NCI-H2081 treated with DMSO at 0.1 percent for 48 hours (cell line): ENCODE results near the gene CLIC3.

Source experiments
- DNase-seq: peaks from one replicate; lab custom pipeline; 2025; lab: John Stamatoyannopoulos, UW

The CLIC3 gene

DNA sequence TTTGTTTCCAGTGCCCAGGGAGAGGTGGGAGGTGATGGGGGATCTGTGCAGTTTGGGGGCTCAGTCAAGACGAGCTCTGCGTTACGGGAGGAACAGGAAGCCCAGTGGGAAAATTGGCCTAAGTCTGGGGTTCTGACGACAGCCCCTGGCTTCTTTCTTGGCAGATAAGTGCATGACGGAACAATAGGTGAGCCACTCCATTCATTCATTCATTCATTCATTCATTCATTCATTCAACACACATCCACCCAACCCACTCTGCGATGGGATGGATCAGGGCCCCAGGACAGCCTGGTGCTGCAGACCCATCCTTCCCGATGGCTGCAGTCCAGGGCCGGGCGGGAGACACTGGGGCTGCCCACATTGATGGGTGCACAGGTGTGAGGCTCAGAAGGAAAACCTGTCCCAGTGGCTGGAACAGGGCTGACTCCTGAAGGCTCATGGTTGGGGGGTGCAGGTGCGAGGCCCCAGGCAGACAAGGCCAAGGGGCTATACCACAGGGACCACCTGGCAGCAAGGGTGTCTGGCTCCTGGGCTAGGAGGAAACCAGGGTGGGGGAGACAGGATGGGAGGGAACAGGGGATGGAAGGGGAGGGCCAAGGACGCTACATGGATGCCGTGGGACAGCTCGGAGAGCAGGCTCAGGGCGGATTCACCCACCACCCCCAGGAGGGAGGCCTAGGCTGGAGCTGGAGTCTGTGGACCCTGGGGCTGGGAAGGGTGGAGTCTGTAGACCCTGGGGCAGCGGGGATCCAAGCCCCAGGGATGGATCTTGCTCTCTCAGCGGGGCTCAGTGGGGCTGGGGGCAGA lies 15.5 kb downstream of the CLIC3 start:
- no peak for DNase-seq

DNA sequence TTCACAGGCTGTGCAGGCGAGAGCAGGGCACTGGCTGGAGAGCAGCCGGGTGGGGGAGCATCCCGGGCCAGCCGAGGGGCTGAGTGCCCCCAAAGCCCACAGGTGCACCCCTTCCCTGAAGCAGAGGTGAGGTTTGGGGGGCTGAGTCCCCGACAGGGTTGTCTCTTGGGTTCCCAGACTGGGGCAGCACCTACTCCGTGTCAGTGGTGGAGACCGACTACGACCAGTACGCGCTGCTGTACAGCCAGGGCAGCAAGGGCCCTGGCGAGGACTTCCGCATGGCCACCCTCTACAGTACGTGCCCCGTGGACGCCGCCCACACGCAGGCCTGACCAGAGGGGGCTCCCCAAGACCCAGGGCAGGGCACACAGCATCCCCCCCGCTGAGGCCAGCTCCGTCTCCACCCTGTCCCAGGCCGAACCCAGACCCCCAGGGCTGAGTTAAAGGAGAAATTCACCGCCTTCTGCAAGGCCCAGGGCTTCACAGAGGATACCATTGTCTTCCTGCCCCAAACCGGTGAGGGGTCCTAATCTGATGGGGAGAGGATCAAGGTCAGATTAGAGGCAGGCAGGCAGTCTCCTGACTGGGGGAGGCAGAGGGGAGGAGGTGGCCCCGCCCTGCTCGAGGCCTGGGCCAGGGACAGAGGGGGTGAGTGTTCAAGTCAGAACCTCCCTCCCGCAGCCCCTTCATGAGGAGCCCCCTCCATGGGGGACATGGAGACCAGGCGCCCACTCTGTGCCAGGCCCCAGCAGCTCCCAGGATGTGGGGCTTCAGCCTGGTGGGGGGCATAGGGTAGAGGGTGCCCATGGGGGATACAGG lies 16.4 kb downstream of the CLIC3 start:
- DNase-seq, result no peak

GRCh38 chr9:136978865-136979544 lies 17.4 kb downstream of the CLIC3 start:
- no peak for DNase-seq

GRCh38 chr9:136978073-136978864 lies 18.1 kb downstream of the CLIC3 start:
- no peak for DNase-seq

DNA sequence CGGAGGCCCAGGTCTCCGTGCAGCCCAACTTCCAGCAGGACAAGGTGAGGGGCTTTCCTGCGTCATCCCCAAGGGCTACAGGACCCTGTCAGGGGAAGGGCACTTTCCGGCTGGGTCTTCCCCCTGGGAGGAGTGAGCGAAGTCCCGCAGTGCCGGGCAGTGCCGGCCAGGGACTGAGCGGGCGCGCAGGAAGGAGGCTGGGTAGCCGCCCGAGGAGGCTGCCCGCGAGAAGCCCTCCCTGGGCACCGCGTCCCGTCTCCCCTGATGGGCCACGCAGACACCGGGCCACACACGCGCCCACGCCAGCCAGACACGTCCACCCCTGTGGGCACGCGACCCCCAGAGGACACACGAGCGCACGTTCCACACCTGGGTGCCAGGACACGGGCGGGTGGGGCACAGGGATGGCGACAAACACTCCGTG lies 18.7 kb downstream of the CLIC3 start:
- no peak for DNase-seq

DNA sequence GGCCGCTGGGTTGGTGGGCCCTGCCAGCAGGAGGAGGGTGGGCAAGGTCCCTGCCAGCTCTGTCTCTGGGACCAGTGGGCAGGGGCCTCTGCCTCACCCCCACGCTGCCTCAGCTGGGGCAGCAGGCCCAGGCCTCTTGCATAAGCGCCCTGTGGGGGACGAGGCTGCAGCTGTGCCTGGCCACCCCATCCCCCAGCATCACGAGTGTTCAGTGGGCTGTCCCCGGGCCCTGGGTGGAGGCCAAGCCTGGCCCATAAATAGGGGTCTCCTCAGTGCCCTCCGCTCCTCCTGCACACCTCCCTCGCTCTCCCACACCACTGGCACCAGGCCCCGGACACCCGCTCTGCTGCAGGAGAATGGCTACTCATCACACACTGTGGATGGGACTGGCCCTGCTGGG lies 19.1 kb downstream of the CLIC3 start, which contains the start of gene PTGDS:
Gene PTGDS (plus strand): TSS at position 282 of the 400 bp plus-strand sequence. CDS start 75 bp downstream, at position 357.
- no peak for DNase-seq

GRCh38 chr9:136975644-136976043 lies 20.7 kb downstream of the CLIC3 start:
- no peak for DNase-seq

- no peak for DNase-seq
Measured at GRCh38 chr9:136974817-136975535, 21.4 kb downstream of the CLIC3 start.

DNA sequence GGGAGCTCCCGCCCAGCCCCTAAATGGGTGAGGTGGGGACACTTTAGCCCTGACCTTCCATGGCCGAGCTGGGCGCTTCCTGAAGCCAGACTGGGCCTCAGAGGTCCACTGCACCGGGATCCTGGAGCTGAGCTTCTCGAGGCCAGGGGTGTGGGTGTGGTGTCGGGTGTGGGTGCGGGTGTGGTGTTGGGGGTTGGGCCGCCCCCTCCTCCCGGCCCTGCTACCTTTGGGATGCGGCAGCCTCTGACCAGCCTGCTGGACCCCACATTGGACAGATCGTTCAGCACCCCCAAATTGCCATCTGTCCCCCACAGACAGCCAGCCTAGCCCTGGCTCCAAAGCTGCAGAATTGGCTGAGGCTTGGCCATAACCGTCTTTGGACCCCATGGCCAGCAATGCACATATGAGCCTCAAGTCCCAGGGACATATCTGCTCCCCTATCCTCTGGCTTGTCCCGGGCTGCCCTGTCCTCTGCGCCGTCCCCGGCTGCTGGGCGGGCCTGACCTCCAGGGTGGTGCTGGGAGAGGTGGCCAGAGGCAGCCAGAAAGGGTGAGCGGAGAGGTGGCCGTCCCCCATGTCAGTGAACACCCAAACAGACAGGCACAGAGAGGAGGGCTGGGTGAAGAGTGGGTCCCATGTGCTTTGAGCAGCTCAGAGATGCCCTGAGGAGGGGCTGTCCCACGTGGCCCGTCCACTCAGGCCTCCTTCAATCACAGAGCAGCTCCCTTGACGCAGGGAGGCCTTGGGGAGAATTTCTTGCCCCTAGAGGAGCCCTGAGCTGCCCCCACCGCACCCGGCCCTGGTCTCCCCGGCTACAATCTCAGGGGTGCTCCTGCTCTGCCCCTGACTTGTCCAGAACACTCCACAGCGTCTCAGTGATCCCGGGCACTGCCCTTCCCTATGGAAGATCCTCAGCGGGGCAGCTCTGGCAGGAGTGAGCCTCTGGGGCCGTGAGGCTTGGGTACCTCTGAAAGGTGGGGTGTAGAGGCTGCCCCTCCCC lies 22.4 kb downstream of the CLIC3 start:
- no peak for DNase-seq

GRCh38 chr9:136972743-136973142 lies 23.6 kb downstream of the CLIC3 start:
- DNase-seq, result no peak

GRCh38 chr9:136972335-136972734 lies 24.0 kb downstream of the CLIC3 start:
- DNase-seq, result no peak

DNA sequence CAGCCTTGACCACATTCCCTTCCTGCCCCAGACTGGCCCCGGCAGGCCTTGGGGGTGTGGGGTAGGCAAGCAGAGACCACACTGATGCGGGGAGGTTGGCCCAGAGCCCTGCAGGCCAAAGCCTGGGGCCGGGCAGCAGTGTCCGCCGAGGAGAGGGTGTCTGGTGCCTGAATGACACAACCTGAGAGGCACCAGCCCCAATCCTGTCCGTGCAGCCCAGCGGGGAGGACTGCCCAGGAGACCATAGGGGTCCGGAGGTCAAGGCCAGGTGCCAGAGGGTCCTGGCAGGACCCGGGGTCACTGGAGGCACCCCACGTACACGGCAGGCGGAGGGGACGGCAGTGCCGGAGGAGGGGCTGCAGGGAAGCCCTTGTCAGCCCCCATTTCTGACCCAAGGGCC lies 24.6 kb downstream of the CLIC3 start:
- no peak for DNase-seq

DNA sequence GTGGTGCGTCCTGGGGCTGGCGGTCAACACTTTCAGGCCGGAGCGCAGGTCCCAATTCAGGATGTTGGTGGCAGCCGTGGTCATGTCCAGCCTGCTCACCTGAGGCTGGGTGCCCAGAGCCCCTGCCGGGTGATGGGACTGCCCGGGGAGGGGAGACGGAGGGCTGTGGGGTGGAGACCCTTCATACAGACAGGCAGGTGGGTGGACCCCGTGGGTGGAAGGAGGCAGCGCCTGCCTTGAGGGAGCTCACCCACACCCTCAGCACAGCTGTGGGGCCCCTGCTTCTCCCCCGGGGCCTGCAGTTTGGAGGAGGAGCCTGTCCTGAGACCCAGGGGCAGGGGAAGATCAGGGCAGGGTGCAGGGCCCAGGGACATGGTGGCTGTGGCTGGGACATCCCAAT lies 26.0 kb downstream of the CLIC3 start:
- no peak for DNase-seq

GRCh38 chr9:136969774-136970173 lies 26.6 kb downstream of the CLIC3 start:
- no peak for DNase-seq

DNA sequence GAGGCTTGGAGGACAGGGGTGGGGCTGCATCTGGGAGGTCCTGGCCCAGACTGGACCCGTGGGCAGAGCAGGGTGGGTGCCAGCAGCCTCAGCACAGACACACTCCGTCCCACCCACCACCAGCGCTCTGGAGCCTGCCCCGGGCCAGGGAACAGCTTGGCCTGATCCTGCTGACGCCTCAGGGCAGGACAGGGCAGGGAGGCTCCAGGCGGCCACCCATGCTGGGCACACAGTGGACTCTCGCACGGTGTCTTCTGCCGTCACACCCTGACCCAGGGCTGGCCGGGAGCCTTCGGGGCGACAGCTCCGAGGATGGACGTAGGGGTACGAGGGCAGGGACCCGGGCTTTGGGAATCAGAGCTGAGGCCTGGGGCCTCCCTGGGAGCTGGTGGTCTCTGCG lies 27.2 kb downstream of the CLIC3 start:
- DNase-seq, result no peak

- DNase-seq, result no peak
Measured at GRCh38 chr9:136968333-136969127, 27.8 kb downstream of the CLIC3 start.

DNA sequence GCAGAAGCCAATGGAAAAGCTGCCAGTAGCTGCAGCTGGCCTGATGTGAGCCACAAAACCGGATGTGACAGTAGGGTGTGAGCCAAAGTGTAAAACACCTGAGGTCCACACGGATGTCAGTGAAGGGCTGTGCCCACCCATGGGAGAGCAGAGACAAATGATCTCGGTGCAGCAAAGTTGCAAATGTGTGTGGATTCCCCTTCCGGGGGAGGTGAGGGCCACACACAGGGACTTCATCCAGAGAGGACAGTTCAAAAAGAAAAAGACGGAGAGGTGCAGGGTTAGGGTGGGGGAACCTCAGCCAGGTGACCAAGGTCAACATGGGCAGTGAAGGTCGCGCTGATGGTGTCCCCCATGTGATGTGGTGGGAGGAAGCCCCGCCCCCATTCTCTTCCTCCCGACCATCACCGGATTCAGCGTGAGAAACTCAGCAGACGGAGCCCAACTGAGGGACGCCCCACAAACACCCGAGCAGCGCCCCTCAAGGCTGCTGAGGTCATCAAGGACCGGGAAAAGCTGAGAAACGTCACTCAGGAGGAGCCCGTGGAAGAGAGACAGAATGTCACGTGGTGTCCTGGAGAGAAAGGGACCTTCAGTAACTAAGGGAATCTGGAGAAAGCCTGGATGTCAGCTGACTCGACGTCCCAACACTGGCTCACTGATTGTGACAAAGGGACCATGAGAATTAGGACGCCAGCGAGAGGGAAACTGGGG lies 30.4 kb downstream of the CLIC3 start:
- DNase-seq, result no peak

- no peak for DNase-seq
Measured at GRCh38 chr9:136964833-136965422, 31.4 kb downstream of the CLIC3 start.
